Esophagus muscularis mucosa (tissue), 4 donors: ENCODE data around the gene SGSM2. TPM values are rescaled to one million over a fixed set of nuclear protein-coding genes. Genes with fewer than 3 reads are reported as not detected.

Experiments used
- DNase-seq: peaks from one replicate; pipeline ENCODE4 v3.0.0-alpha.2; 2017; ENCODE audit errors: extremely low spot score
- H3K27ac ChIP-seq, 4 donors: fragments of 200-600 bp; sonication (generic); replicated peaks in 1 of 4; 1 replicate in 3 of 4; 2 replicates in 1 of 4; pipeline ENCODE4 v1.5.1; 2016 to 2019; ENCODE audit warnings: mild to moderate bottlenecking in 1 of 4
- H3K27me3 ChIP-seq, 4 donors: fragments of 200-600 bp; sonication (generic); one replicate each; pipeline versions ENCODE4 v1.5.1 to v1.6.0; 2016 to 2019
- H3K36me3 ChIP-seq, 4 donors: fragments of 200-600 bp; sonication (generic); one replicate each; pipeline ENCODE4 v1.5.1; 2016 to 2019
- H3K4me1 ChIP-seq, 4 donors: fragments of 200-600 bp; sonication (generic); one replicate each; pipeline ENCODE4 v1.5.1; 2016 to 2019
- H3K4me3 ChIP-seq, 4 donors: fragments of 200-600 bp; sonication (generic); 1 replicate in 2 of 4; 2 replicates in 2 of 4; pipeline ENCODE4 v1.5.1; 2016 to 2019; ENCODE audit warnings: mild to moderate bottlenecking in 4 of 4, moderate library complexity in 1 of 4
- H3K9me3 ChIP-seq, 4 donors: fragments of 200-600 bp; sonication (generic); 1 replicate in 3 of 4; 2 replicates in 1 of 4; pipeline ENCODE4 v1.5.1; 2016 to 2019
- EP300 ChIP-seq: sonication (generic); formaldehyde crosslinking; IDR thresholded peaks from one replicate; pipeline ENCODE4 v1.6.1; 2017; ENCODE audit warnings: antibody characterized with exemption
- POLR2A ChIP-seq: fragments of 450-650 bp; IDR thresholded peaks from one replicate; pipeline ENCODE4 v1.6.1; 2017; ENCODE audit warnings: antibody characterized with exemption, moderate library complexity, mild to moderate bottlenecking, low read depth
- POLR2AphosphoS5 ChIP-seq, 2 donors: sonication (generic); formaldehyde crosslinking; IDR thresholded peaks; one replicate each; pipeline ENCODE4 v1.6.1; 2017; ENCODE audit warnings: antibody characterized with exemption in 2 of 2
- WGBS: methylation state at CpG from one replicate; pipeline ENCODE4 v1.1.5; 2018; 5-methylcytosine and 5-hydroxymethylcytosine counted together
- intact Hi-C: fragments of 100-400 bp; cut with DNase I; formaldehyde crosslinking; loops from one replicate; pipeline ENCODE4 v1.15.1; 2023
- total RNA-seq, 4 donors: library from RNA; depleted of rRNA; stranded (reverse); fragments of >200 nt; gene quantifications; one replicate each; pipeline versions ENCODE4 v1.1.0 to v1.2.1, GENCODE V29; 2016
- TF ChIP-seq, protein P1 (sequence below), 3 experiments: fragments of 200-600 bp in 2 of 3; fragments of 450-650 bp in 1 of 3; sonication (generic) in 2 of 3; IDR thresholded peaks; one replicate each; pipeline ENCODE4 v1.5.1; 2017 to 2019; ENCODE audit warnings: antibody characterized with exemption in 3 of 3, mild to moderate bottlenecking in 2 of 3, moderate library complexity in 1 of 3

SGSM2 gene
- total RNA-seq, 4 donors from 2014 or later, result 32.0 to 72.2 (median 37.8) TPM

GRCh38 chr17:2380226-2380922 is 43.1 kb downstream of the SGSM2 start:
- peaks cover 11 to 78% (median 67%) of the 10 kb centered on the region in 4 donors for H3K36me3 ChIP-seq
- H3K27ac ChIP-seq, result no peak overlapping the region
- no peak for DNase-seq
- intact Hi-C loops, result no loop called here
- TF ChIP-seq, protein P1, sequence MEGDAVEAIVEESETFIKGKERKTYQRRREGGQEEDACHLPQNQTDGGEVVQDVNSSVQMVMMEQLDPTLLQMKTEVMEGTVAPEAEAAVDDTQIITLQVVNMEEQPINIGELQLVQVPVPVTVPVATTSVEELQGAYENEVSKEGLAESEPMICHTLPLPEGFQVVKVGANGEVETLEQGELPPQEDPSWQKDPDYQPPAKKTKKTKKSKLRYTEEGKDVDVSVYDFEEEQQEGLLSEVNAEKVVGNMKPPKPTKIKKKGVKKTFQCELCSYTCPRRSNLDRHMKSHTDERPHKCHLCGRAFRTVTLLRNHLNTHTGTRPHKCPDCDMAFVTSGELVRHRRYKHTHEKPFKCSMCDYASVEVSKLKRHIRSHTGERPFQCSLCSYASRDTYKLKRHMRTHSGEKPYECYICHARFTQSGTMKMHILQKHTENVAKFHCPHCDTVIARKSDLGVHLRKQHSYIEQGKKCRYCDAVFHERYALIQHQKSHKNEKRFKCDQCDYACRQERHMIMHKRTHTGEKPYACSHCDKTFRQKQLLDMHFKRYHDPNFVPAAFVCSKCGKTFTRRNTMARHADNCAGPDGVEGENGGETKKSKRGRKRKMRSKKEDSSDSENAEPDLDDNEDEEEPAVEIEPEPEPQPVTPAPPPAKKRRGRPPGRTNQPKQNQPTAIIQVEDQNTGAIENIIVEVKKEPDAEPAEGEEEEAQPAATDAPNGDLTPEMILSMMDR (IDR thresholded peaks at IDR 0.05), result no peak
- TF ChIP-seq EP300 (no peak), POLR2A (no peak)
- H3K4me3 ChIP-seq, result no peak overlapping the region
- no peaks in the 10 kb centered on the region for H3K9me3 ChIP-seq
- peaks cover 0 to 35% (median 25%) of the 10 kb centered on the region in 4 donors for H3K4me1 ChIP-seq
- WGBS, result 75% methylated on average over 5 of the region's 16 CpGs
- no peaks in the 10 kb centered on the region for H3K27me3 ChIP-seq

DNA sequence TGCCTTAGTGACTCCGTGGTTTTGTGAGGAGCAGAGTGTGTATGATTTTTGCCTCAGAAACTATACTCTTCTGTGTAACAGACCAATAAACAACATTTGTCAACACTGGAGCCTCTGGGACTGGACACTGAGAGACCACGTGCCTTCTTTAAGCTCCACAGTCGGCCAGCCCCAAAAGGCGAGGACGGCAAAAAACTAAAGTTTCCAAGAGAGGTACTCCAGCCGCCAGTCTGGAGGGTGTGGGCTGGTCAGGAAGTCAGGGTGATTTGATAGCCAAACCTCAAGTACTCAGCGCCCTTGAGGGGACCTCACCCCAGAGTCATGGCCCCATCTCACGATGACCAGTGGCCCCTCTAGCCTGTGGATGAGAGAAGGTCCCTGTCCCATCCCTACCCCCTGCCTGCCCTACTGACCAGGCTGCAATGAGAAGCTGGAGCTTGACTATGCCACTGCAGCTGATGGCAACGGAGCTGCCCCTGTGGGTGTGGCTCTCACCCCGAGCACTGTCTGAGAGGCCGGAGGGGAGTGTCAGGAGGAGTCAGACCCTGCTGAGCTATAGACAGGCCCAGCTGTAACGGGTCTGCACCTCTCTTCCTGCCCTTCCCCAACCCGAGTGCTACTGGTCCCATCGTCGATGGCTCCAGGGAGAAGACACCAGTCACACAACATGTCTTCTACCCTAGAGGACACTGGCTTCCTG is 43.8 kb downstream of the SGSM2 start:
- H3K4me3 ChIP-seq, result no peak overlapping the region
- no peak overlapping the region for H3K27ac ChIP-seq
- TF ChIP-seq EP300 (no peak), POLR2A (no peak), POLR2AphosphoS5 (IDR thresholded peaks at IDR 0.05) (no peak)
- TF ChIP-seq, protein P1 (IDR thresholded peaks at IDR 0.05), result no peak
- H3K9me3 ChIP-seq, result no peaks in the 10 kb centered on the region
- DNase-seq, result no peak
- peaks cover 4 to 78% (median 66%) of the 10 kb centered on the region in 4 donors for H3K36me3 ChIP-seq
- 74% methylated on average over 12 of the region's 15 CpGs for WGBS
- peaks cover 0 to 42% (median 32%) of the 10 kb centered on the region in 4 donors for H3K4me1 ChIP-seq
- H3K27me3 ChIP-seq, result no peaks in the 10 kb centered on the region
- intact Hi-C loops, result no loop called here

- Histone ChIP-seq H3K9me3 (no peaks in the 10 kb centered on the region), H3K36me3 (peaks cover 6 to 77% (median 64%) of the 10 kb centered on the region in 4 donors), H3K27me3 (no peaks in the 10 kb centered on the region), H3K4me3 (no peak overlapping the region), H3K4me1 (peaks cover 0 to 64% (median 36%) of the 10 kb centered on the region in 4 donors), H3K27ac (peak overlapping the region in 2 of 4 donors; percentile 51 to 64)
- no peak for DNase-seq
- WGBS, result 83% methylated on average over 5 of the region's 11 CpGs
- intact Hi-C loops, result loop anchor here (1.0 kb wide), 1 partner anchor 33 kb away; no protein-coding TSS in a partner anchor
- TF ChIP-seq, protein P1 (IDR thresholded peaks at IDR 0.05), result no peak
- TF ChIP-seq POLR2AphosphoS5 (IDR thresholded peaks at IDR 0.05) (no peak), POLR2A (no peak), EP300 (no peak)
Observed at GRCh38 chr17:2383628-2384167, 46.4 kb downstream of the SGSM2 start.

- Histone ChIP-seq H3K36me3 (peaks cover 6 to 68% (median 55%) of the 10 kb centered on the region in 4 donors), H3K27me3 (no peaks in the 10 kb centered on the region), H3K9me3 (no peaks in the 10 kb centered on the region), H3K4me1 (peaks cover 3 to 73% (median 45%) of the 10 kb centered on the region in 4 donors), H3K4me3 (no peak overlapping the region), H3K27ac (peak overlapping the region in 2 of 4 donors; percentile 8 to 20)
- DNase-seq, result no peak
- 79% methylated on average over 7 of the region's 22 CpGs for WGBS
- TF ChIP-seq POLR2AphosphoS5 (IDR thresholded peaks at IDR 0.05) (no peak), EP300 (no peak), POLR2A (no peak)
- TF ChIP-seq, protein P1 (IDR thresholded peaks at IDR 0.05), result no peak
- intact Hi-C loops, result no loop called here
Observed at GRCh38 chr17:2384439-2385127, 47.3 kb downstream of the SGSM2 start.
